OCI-LY1 (cell line): Measurements from ENCODE around the gene SPTLC3.

Experiments used
- H2AFZ ChIP-seq: fragments of 200-600 bp; sonication (generic), shearing (Covaris generic); 2 replicates; pipeline ENCODE4 v1.6.0; 2014; ENCODE audit warnings: antibody characterized with exemption, mild to moderate bottlenecking, low read length
- H3F3A ChIP-seq: fragments of 200-600 bp; sonication (generic), shearing (Covaris generic); 2 replicates; pipeline ENCODE4 v1.6.0; 2014; ENCODE audit warnings: mild to moderate bottlenecking, antibody characterized with exemption, low read length, moderate library complexity; ENCODE audit not compliant: insufficient read depth
- H3K27ac ChIP-seq: fragments of 200-600 bp; sonication (generic); 2 replicates; pipeline ENCODE4 v1.5.1; 2014; ENCODE audit warnings: low read length, mixed run types, mild to moderate bottlenecking, low read depth; ENCODE audit not compliant: poor library complexity, severe bottlenecking
- H3K27me3 ChIP-seq: fragments of 200-600 bp; sonication (generic); 2 replicates; pipeline ENCODE4 v1.6.0; 2014; ENCODE audit warnings: antibody characterized with exemption, mild to moderate bottlenecking, low read length, moderate library complexity; ENCODE audit not compliant: insufficient read depth
- H3K36me3 ChIP-seq: fragments of 200-600 bp; sonication (generic); 2 replicates; pipeline ENCODE4 v1.6.1; 2014; ENCODE audit warnings: mild to moderate bottlenecking, antibody characterized with exemption, low read length, moderate library complexity, mixed read lengths; ENCODE audit not compliant: insufficient read depth
- H3K4me1 ChIP-seq: fragments of 200-600 bp; sonication (generic); 2 replicates; pipeline ENCODE4 v1.5.1; 2014; ENCODE audit warnings: mild to moderate bottlenecking, low read length, moderate library complexity; ENCODE audit not compliant: insufficient read depth, severe bottlenecking
- H3K4me2 ChIP-seq: fragments of 200-600 bp; sonication (generic), shearing (Covaris generic); 2 replicates; pipeline ENCODE4 v1.6.1; 2014; ENCODE audit warnings: low read length
- H3K4me3 ChIP-seq: fragments of 200-600 bp; sonication (generic); 2 replicates; pipeline ENCODE4 v1.5.1; 2014; ENCODE audit warnings: low read length, low read depth, mild to moderate bottlenecking, mixed read lengths; ENCODE audit not compliant: poor library complexity, severe bottlenecking
- H3K79me2 ChIP-seq: fragments of 200-600 bp; shearing (Covaris generic); 2 replicates; pipeline ENCODE4 v1.6.1; 2016; ENCODE audit warnings: mixed run types, low read length, mixed read lengths; ENCODE audit not compliant: insufficient read depth
- H3K9ac ChIP-seq: fragments of 200-600 bp; sonication (generic), shearing (Covaris generic); 2 replicates; pipeline ENCODE4 v1.6.1; 2014; ENCODE audit warnings: mild to moderate bottlenecking, low read length, mixed read lengths
- H3K9me2 ChIP-seq: fragments of 200-600 bp; sonication (generic), shearing (Covaris generic); 2 replicates; pipeline ENCODE4 v1.6.1; 2014; ENCODE audit warnings: low read depth, mild to moderate bottlenecking, low read length, mixed read lengths
- H3K9me3 ChIP-seq: fragments of 200-600 bp; shearing (Covaris generic); 2 replicates; pipeline ENCODE4 v1.6.1; 2014; ENCODE audit warnings: low read length, mixed read lengths
- H4K20me1 ChIP-seq: fragments of 200-600 bp; sonication (generic), shearing (Covaris generic); 2 replicates; pipeline ENCODE4 v1.6.0; 2016; ENCODE audit warnings: mild to moderate bottlenecking, low read length; ENCODE audit not compliant: insufficient read depth
- CTCF ChIP-seq: fragments of 200-600 bp; sonication (generic), shearing (Covaris generic); IDR thresholded peaks from 2 replicates; pipeline ENCODE4 v1.5.1; 2017; ENCODE audit warnings: mild to moderate bottlenecking, antibody characterized with exemption, low read length, moderate library complexity, mixed read lengths
- EZH2 ChIP-seq: fragments of 200-600 bp; sonication (generic), shearing (Covaris generic); IDR thresholded peaks from 2 replicates; pipeline ENCODE4 v1.8.0; 2017; ENCODE audit warnings: borderline replicate concordance, mixed run types, mild to moderate bottlenecking, antibody characterized with exemption, low read length, moderate library complexity, mixed read lengths

SPTLC3 gene

GRCh38 chr20:13118676-13119075 is 109.9 kb downstream of the SPTLC3 start:
- no peaks in the 10 kb centered on the region for H3F3A ChIP-seq
- H4K20me1 ChIP-seq, result no peaks in the 10 kb centered on the region
- no peak overlapping the region for H3K9ac ChIP-seq
- H3K9me3 ChIP-seq, result no peaks in the 10 kb centered on the region
- no peaks in the 10 kb centered on the region for H3K4me1 ChIP-seq
- no peak overlapping the region for H3K4me3 ChIP-seq
- no peaks in the 10 kb centered on the region for H3K9me2 ChIP-seq
- H2AFZ ChIP-seq, result no peak overlapping the region
- no peaks in the 10 kb centered on the region for H3K27me3 ChIP-seq
- H3K36me3 ChIP-seq, result no peaks in the 10 kb centered on the region
- TF ChIP-seq EZH2 (no peak), CTCF (no peak)
- no peak overlapping the region for H3K27ac ChIP-seq
- H3K4me2 ChIP-seq, result no peak overlapping the region
- no peaks in the 10 kb centered on the region for H3K79me2 ChIP-seq

GRCh38 chr20:13119583-13119982 is 110.8 kb downstream of the SPTLC3 start:
- H3F3A ChIP-seq, result no peaks in the 10 kb centered on the region
- no peak overlapping the region for H2AFZ ChIP-seq
- H3K36me3 ChIP-seq, result no peaks in the 10 kb centered on the region
- no peaks in the 10 kb centered on the region for H3K79me2 ChIP-seq
- H3K27ac ChIP-seq, result no peak overlapping the region
- H3K9ac ChIP-seq, result no peak overlapping the region
- H3K4me3 ChIP-seq, result no peak overlapping the region
- H4K20me1 ChIP-seq, result no peaks in the 10 kb centered on the region
- H3K4me2 ChIP-seq, result no peak overlapping the region
- TF ChIP-seq CTCF, result peak; percentile 87
- no peak for TF ChIP-seq EZH2
- H3K9me2 ChIP-seq, result no peaks in the 10 kb centered on the region
- H3K9me3 ChIP-seq, result no peaks in the 10 kb centered on the region
- no peaks in the 10 kb centered on the region for H3K27me3 ChIP-seq
- H3K4me1 ChIP-seq, result no peaks in the 10 kb centered on the region

GRCh38 chr20:13120471-13120870 is 111.7 kb downstream of the SPTLC3 start:
- H3K4me3 ChIP-seq, result no peak overlapping the region
- no peaks in the 10 kb centered on the region for H3K9me2 ChIP-seq
- no peaks in the 10 kb centered on the region for H4K20me1 ChIP-seq
- no peaks in the 10 kb centered on the region for H3K36me3 ChIP-seq
- no peak overlapping the region for H3K4me2 ChIP-seq
- no peaks in the 10 kb centered on the region for H3K4me1 ChIP-seq
- no peaks in the 10 kb centered on the region for H3K79me2 ChIP-seq
- no peak overlapping the region for H3K27ac ChIP-seq
- H3F3A ChIP-seq, result no peaks in the 10 kb centered on the region
- no peak overlapping the region for H3K9ac ChIP-seq
- no peak for TF ChIP-seq CTCF
- no peak for TF ChIP-seq EZH2
- H3K9me3 ChIP-seq, result no peaks in the 10 kb centered on the region
- H2AFZ ChIP-seq, result no peak overlapping the region
- H3K27me3 ChIP-seq, result no peaks in the 10 kb centered on the region
